ENCODE measurements around the gene RANBP1. TPM values are rescaled to one million over a fixed set of nuclear protein-coding genes. Genes with fewer than 3 reads are reported as not detected.
"Not testable (repeated sequence)": the region's sequence is repeated elsewhere in the genome, so short reads cannot be mapped to it uniquely, and the experiment has no call there.

RANBP1 gene
- polyA plus RNA-seq (2013, experiment 1 of 2; ENCODE audit: insufficient read length): 156 TPM
- 153 TPM for polyA plus RNA-seq (2013, experiment 2 of 2; ENCODE audit: insufficient read length)

GRCh38 chr22:20115691-20116375, at the start of gene RANBP1:
TSS of gene RANBP1 (plus strand) at chr22:20116104. CDS start at chr22:20116185, 81 bp downstream.
- DNase-seq: no peak

GRCh38 chr22:20066617-20067383, 49.1 kb upstream of the RANBP1 start:
- no peak for DNase-seq

- not testable (repeated sequence) for DNase-seq
These were observed 48.6 kb upstream of the RANBP1 start for GRCh38 chr22:20067384-20067682.

GRCh38 chr22:20068640-20069039, 47.3 kb upstream of the RANBP1 start:
- DNase-seq: no peak

GRCh38 chr22:20069331-20070042, 46.4 kb upstream of the RANBP1 start:
- no peak for DNase-seq

- no peak for DNase-seq
These were observed 44.4 kb upstream of the RANBP1 start for GRCh38 chr22:20071524-20071972.

GRCh38 chr22:20076627-20077172, 39.2 kb upstream of the RANBP1 start:
- no peak for DNase-seq

GRCh38 chr22:20079745-20080444, 36.0 kb upstream of the RANBP1 start, which contains the start of gene DGCR8:
TSS of gene DGCR8 (plus strand) at chr22:20080241. CDS start at chr22:20085964, 5,723 bp downstream.
- peak; percentile 97 for DNase-seq

GRCh38 chr22:20080445-20080775, 35.5 kb upstream of the RANBP1 start:
- peak; percentile 63 for DNase-seq

GRCh38 chr22:20080776-20081654, 34.9 kb upstream of the RANBP1 start:
- peak; percentile 58 for DNase-seq

- no peak for DNase-seq
These were observed 32.6 kb upstream of the RANBP1 start for GRCh38 chr22:20083157-20083890.

GRCh38 chr22:20083891-20084546, 31.9 kb upstream of the RANBP1 start:
- DNase-seq: no peak

GRCh38 chr22:20084547-20085413, 31.1 kb upstream of the RANBP1 start:
- DNase-seq: no peak

- no peak for DNase-seq
These were observed 30.3 kb upstream of the RANBP1 start for GRCh38 chr22:20085651-20086050.

GRCh38 chr22:20086101-20086599, 29.8 kb upstream of the RANBP1 start:
- no peak for DNase-seq

- no peak for DNase-seq
These were observed 29.1 kb upstream of the RANBP1 start for GRCh38 chr22:20086763-20087162.

- DNase-seq: no peak
These were observed 28.3 kb upstream of the RANBP1 start for GRCh38 chr22:20087319-20088262.

- no peak for DNase-seq
These were observed 27.6 kb upstream of the RANBP1 start for GRCh38 chr22:20088263-20088648.

Data from fibroblast of skin of scalp (primary cell).